Activated naive CD4-positive, alpha-beta T cell treated with anti-CD3 and anti-CD28 coated beads, Interleukin-2, amount 50 U/mL, for 24 hours (primary cell): ENCODE results near the gene DZIP3.
"Not testable (repeated sequence)": the region's sequence is repeated elsewhere in the genome, so short reads cannot be mapped to it uniquely, and the experiment has no call there.

ENCODE experiments used
- H3K27ac Mint-ChIP-seq: one replicate; pipeline ENCODE4 v1.8.0; 2021; ENCODE audit warnings: mild to moderate bottlenecking, mixed read lengths
- H3K27me3 Mint-ChIP-seq: one replicate; pipeline ENCODE4 v1.8.0; 2021; ENCODE audit warnings: mixed read lengths
- H3K36me3 Mint-ChIP-seq: one replicate; pipeline ENCODE4 v1.8.0; 2021; ENCODE audit warnings: mixed read lengths
- H3K4me1 Mint-ChIP-seq: one replicate; pipeline ENCODE4 v1.8.0; 2021; ENCODE audit warnings: mixed read lengths
- H3K4me3 Mint-ChIP-seq: one replicate; pipeline ENCODE4 v1.8.0; 2021; ENCODE audit warnings: mild to moderate bottlenecking, mixed read lengths
- H3K9me3 Mint-ChIP-seq: one replicate; pipeline ENCODE4 v1.8.0; 2021; ENCODE audit warnings: mixed read lengths

The DZIP3 gene

DNA sequence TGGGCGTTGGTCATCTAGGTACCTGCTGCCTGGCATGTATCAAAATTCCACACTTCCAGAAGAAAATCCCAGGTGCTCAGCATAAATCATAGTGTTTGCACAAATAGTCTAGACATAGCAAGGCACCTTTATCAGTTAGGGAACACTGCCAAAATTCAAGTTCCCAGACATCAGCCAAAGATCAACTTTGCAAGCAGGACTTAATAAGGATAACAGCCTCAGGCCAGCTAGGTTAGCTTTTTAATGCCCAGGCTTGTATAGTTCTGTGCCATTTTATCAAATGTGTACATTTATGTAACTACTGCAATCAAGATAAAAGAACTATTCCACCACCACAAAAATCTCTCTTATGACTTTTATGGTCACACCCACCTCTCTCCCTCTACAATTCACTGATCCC lies 30.7 kb downstream of the DZIP3 start:
- Mint-ChIP-seq H3K4me1 (no peaks in the 10 kb centered on the region), H3K27me3 (no peaks in the 10 kb centered on the region), H3K4me3 (no peak overlapping the region), H3K9me3 (no peaks in the 10 kb centered on the region), H3K36me3 (peaks cover 14% of the 10 kb centered on the region), H3K27ac (no peak overlapping the region)

DNA sequence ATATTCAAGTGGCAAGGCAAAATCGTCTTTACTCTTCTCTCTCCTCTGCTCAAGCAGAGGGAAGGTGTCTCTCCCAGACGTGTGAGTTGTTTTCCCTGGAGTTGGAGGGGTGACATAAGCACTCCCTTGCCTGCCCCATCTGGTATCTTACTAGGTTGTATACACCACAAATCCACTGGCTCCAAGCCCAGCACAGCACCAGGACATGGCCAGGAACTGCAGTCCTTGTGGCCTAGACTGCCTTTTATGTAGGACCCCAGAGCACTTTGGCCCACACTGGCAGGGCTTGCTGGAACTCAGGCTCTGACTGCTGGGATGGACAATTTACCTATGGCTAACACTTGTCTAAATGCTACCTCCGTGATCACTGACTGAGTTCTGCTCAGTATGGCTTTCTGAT lies 34.0 kb downstream of the DZIP3 start:
- Mint-ChIP-seq H3K4me3 (no peak overlapping the region), H3K27ac (no peak overlapping the region), H3K9me3 (no peaks in the 10 kb centered on the region), H3K36me3 (peaks cover 11% of the 10 kb centered on the region), H3K4me1 (no peaks in the 10 kb centered on the region), H3K27me3 (no peaks in the 10 kb centered on the region)

DNA sequence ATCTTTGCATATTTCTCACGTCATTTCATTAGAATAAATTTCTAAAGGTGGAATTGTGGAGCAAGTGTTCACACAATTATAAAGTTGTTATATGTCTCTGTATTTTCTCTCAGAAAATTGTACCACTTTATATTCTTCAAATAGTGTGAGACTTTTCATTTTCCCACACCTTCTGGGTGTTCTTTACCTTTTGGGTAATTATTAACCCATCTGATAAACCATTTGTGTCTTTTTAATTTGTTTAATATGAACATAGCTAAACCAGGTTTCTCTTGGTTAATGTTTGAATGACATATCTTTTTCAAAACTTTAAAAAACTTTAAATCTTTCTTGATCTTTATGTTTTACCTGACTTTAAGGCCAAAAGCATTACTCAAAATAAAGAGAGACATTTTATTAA lies 40.5 kb downstream of the DZIP3 start:
- H3K27ac Mint-ChIP-seq, result no peak overlapping the region
- no peak overlapping the region for H3K4me3 Mint-ChIP-seq

DNA sequence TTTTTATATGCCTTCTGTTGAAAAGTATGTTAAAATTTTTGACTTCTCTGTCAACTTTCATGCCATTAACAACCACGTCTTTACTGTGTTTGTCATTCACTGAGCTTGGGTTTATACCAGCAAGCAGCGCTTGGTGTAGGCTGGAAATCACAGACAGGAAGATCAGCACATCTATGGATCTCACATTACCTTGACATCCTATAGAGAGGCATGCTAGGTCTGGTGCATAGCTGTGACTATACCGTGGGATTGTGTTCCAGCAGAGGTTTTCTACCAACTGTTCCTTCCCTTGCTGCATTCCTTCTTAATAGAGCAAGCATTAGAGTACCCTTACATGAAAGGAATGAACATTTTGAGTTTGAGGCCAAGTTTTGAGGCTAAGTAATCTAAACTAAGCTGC lies 53.0 kb downstream of the DZIP3 start:
- Mint-ChIP-seq H3K4me1 (no peaks in the 10 kb centered on the region), H3K27ac (no peak overlapping the region), H3K27me3 (no peaks in the 10 kb centered on the region), H3K4me3 (no peak overlapping the region), H3K9me3 (no peaks in the 10 kb centered on the region), H3K36me3 (peaks cover 23% of the 10 kb centered on the region)

More for the DNA sequence above, 40.5 kb downstream of the DZIP3 start:
- no peaks in the 10 kb centered on the region for H3K4me1 Mint-ChIP-seq
- H3K36me3 Mint-ChIP-seq, result peaks cover 9% of the 10 kb centered on the region
- no peaks in the 10 kb centered on the region for H3K27me3 Mint-ChIP-seq
- H3K9me3 Mint-ChIP-seq, result no peaks in the 10 kb centered on the region

DNA sequence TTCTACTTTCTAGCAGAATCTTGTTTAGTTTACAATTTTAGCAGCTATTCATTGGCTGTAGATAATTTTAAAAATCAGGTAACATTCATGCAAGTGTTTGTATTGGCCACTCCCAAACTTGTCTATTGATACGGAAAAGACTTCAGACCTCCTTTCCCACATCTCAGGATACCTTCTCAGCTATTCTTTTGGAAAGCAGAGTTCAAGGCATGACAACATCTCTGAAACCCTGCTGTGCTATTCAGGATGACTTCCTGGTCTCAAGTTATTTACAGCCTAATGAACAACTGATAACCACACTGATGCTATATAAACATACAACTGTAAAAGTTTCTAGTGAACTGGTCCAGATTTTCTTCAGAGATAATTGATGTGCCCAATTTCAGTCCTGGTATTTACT lies 55.8 kb downstream of the DZIP3 start:
- no peaks in the 10 kb centered on the region for H3K27me3 Mint-ChIP-seq
- H3K36me3 Mint-ChIP-seq, result peaks cover 24% of the 10 kb centered on the region
- H3K27ac Mint-ChIP-seq, result no peak overlapping the region
- H3K9me3 Mint-ChIP-seq, result no peaks in the 10 kb centered on the region
- H3K4me1 Mint-ChIP-seq, result no peaks in the 10 kb centered on the region
- no peak overlapping the region for H3K4me3 Mint-ChIP-seq

DNA sequence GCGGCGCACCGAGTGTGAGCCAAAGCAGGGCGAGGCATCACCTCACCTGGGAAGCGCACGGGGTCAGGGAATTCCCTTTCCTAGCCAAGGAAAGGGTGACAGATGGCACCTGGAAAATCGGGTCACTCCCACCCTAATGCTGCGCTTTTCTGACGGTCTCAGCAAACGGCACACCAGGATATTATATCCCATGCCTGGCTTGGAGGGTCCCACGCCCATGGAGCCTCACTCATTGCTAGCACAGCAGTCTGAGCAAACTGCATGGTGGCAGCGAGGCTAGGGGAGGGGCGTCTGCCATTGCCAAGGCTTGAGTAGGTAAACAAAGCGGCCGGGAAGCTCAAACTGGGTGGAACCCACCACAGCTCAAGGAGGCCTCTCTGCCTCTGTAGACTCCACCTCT lies 66.1 kb downstream of the DZIP3 start:
- not testable (repeated sequence) for H3K9me3 Mint-ChIP-seq, H3K4me3 Mint-ChIP-seq, H3K4me1 Mint-ChIP-seq, H3K27ac Mint-ChIP-seq, H3K27me3 Mint-ChIP-seq
- peaks cover 12% of the 10 kb centered on the region for H3K36me3 Mint-ChIP-seq

DNA sequence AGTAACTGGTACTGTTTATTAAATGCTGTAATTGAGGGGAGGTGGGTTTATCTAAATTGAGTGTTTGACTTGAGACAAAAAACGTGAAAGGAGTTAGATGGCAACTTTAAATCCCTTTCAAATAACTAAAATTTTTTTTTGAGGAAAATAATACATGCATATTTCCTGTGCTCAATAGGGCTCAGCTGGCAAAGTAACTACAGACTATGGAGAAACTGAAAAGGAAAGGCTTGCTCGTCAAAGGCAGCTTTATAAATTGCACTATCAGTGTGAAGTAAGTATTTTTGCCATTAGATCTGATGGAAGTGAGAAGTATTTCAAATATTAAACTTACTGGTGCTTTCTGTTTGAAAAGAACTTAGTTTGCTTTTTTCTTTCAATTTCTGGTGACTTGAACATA lies 72.2 kb downstream of the DZIP3 start:
- peaks cover 9% of the 10 kb centered on the region for H3K36me3 Mint-ChIP-seq
- H3K4me3 Mint-ChIP-seq, result no peak overlapping the region
- H3K27me3 Mint-ChIP-seq, result no peaks in the 10 kb centered on the region
- peaks cover 10% of the 10 kb centered on the region for H3K4me1 Mint-ChIP-seq
- no peaks in the 10 kb centered on the region for H3K9me3 Mint-ChIP-seq
- H3K27ac Mint-ChIP-seq, result no peak overlapping the region

DNA sequence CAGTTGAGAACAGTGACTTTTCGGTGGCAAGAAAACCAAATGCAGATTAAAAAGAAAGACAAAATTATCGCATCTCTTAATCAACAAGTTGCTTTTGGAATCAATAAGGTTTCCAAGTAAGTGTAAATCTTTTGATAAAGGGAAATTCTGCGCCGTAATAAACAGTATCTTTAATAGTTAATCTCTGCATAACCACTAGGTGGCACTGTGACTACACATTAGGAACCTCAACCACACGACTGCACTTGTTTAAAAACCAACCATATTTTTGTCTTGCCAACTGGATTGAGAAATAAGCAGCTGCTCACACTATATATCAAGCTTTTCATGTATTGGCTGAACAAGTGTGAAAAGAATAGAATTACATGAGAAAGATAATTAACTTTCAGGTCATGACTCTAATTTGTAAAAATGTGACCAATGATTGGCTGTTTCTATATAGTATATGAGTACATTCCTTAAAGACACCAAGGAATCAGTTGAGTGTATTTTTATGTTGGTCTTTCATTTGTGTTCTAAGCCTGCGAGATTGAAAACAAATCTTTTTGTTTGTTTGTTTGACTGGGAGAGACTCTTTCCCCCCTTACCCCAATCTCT lies 72.7 kb downstream of the DZIP3 start:
- Mint-ChIP-seq H3K36me3 (peaks cover 11% of the 10 kb centered on the region), H3K27ac (no peak overlapping the region), H3K27me3 (no peaks in the 10 kb centered on the region), H3K4me1 (peaks cover 16% of the 10 kb centered on the region), H3K4me3 (no peak overlapping the region), H3K9me3 (no peaks in the 10 kb centered on the region)

DNA sequence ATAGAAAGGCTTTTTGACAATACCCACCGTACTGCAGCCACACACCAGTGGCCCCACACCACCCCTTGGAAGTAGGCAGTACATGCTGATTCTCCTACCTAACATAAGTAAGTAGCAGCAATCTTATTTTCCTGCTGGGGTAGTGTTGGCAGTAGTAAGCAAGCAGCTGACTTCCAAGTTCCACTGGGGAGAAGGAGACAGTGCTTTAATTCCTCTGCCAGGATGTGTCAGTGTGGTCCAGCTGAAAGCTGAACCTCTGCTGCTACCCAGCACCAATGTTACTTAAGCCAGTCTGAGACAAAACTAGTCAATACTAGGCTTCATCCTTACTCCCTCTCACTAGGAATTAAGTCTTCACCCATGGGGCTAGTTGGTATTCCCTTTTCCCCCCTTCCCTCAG lies 74.7 kb downstream of the DZIP3 start:
- no peak overlapping the region for H3K27ac Mint-ChIP-seq
- peaks cover 18% of the 10 kb centered on the region for H3K4me1 Mint-ChIP-seq
- peaks cover 14% of the 10 kb centered on the region for H3K36me3 Mint-ChIP-seq
- no peak overlapping the region for H3K4me3 Mint-ChIP-seq
- H3K27me3 Mint-ChIP-seq, result no peaks in the 10 kb centered on the region
- H3K9me3 Mint-ChIP-seq, result no peaks in the 10 kb centered on the region

DNA sequence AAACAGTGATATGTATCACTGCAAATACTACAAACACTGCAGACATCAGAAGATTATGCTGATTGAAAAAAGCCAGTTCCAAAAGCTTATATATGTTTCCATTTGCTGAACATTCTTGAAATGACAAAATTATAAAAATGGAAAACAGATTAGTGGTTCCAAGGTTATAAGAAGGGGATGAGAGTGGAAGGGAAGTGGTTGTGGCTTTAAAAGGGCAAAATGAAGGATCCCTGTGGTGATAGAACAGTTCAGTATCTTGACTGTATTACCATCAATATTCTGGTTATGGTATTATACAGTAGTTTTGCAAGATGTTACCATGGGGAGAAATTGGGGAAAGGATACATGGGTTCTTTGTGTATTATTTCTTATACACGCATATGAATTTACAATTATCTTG lies 77.8 kb downstream of the DZIP3 start:
- no peaks in the 10 kb centered on the region for H3K27me3 Mint-ChIP-seq
- no peaks in the 10 kb centered on the region for H3K9me3 Mint-ChIP-seq
- peaks cover 27% of the 10 kb centered on the region for H3K36me3 Mint-ChIP-seq
- H3K4me1 Mint-ChIP-seq, result peaks cover 12% of the 10 kb centered on the region
- H3K27ac Mint-ChIP-seq, result no peak overlapping the region
- no peak overlapping the region for H3K4me3 Mint-ChIP-seq

DNA sequence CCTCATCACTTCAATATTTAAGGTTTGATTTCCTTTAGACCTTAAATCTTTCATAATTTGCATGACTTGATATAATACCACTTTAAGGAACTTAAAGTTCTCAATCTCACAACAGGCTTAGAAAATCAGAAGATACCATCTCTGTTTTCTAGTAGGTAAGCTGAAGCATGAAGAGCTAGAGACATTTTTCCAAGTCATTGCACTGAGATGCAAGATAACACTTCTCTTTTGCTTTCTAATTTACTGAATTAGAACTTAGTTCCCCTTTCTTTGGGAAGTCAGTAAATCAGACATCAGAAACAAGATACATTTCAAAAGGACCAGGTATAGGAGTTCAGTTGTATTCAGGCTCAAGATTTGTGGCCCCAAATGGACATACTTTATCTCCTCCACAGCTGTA lies 79.7 kb downstream of the DZIP3 start:
- Mint-ChIP-seq H3K4me1 (peaks cover 17% of the 10 kb centered on the region), H3K4me3 (no peak overlapping the region), H3K9me3 (no peaks in the 10 kb centered on the region), H3K27ac (no peak overlapping the region), H3K27me3 (no peaks in the 10 kb centered on the region), H3K36me3 (peaks cover 30% of the 10 kb centered on the region)

DNA sequence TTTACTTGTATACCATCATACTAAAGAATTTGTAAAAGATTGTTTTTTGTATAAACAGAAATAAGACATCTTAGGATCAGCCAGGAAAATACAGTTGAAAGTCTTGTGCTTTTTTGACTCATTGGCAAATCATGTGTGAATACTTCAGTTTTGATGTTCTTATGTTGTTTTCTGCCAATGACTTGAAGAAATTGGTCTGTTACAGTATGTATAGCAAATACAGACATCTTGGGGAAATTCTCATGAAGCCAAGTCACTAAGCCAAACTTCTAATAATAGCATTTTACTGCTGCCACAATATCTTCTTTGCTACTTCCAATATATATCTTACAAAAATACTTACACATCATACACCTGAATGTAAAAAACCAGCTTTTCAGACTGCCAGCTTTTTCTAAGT lies 83.2 kb downstream of the DZIP3 start:
- H3K9me3 Mint-ChIP-seq, result no peaks in the 10 kb centered on the region
- H3K27ac Mint-ChIP-seq, result no peak overlapping the region
- no peak overlapping the region for H3K4me3 Mint-ChIP-seq
- H3K36me3 Mint-ChIP-seq, result peaks cover 32% of the 10 kb centered on the region
- H3K27me3 Mint-ChIP-seq, result no peaks in the 10 kb centered on the region
- peaks cover 9% of the 10 kb centered on the region for H3K4me1 Mint-ChIP-seq

DNA sequence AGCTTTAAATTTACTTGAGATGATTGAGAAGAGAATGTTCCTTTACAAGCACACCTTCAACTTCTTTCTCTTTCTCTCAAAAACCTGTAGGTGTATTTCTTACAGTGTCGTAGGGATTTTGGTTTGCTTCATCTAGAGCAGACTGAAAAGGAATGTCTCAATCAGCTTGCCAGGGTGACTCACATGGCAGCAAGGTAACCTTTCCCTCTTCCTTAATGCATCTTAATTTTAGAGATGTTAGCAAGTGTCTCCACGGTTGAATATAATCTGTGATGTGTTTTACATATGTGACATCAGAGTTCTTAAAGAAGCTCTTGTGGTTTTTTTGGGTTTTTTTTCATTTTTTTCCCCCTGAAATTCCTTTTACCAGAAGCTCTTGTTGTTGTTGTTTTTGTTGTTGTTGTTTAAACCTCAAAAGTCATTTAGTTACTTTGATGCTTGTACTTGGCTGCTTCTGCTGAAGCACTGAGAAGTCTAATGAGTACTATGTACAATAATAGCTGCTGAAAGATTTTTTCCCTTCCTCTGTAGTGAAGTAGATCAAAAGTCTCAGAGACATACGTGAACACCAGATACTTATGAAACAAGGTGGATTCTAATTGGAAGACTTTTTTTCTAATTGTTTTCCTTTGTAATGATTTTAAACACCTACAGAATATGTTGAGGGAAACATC lies 84.6 kb downstream of the DZIP3 start:
- H3K9me3 Mint-ChIP-seq, result no peaks in the 10 kb centered on the region
- peaks cover 9% of the 10 kb centered on the region for H3K4me1 Mint-ChIP-seq
- no peak overlapping the region for H3K4me3 Mint-ChIP-seq
- H3K27me3 Mint-ChIP-seq, result no peaks in the 10 kb centered on the region
- H3K27ac Mint-ChIP-seq, result peak overlapping the region; percentile 31
- H3K36me3 Mint-ChIP-seq, result peaks cover 33% of the 10 kb centered on the region

DNA sequence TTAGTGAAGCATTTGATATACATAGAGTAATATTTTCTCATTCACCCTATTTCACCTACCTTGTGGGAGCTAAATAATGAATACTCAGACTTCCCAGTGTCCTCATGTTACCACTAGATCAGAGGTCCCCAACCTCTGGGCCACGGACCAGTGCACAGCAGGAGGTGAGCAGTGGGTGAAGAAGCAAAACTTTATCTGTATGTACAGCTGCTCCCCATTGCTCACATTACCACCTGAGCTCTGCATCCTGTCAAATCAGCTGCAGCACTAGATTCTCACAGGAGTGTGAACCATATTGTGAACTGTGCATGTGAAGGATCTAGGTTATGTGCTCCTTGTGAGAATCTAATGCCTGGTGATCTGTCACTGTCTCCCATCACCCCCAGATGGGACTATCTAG lies 88.3 kb downstream of the DZIP3 start:
- H3K36me3 Mint-ChIP-seq, result peaks cover 24% of the 10 kb centered on the region
- no peak overlapping the region for H3K27ac Mint-ChIP-seq
- no peaks in the 10 kb centered on the region for H3K9me3 Mint-ChIP-seq
- H3K4me1 Mint-ChIP-seq, result peaks cover 9% of the 10 kb centered on the region
- H3K27me3 Mint-ChIP-seq, result no peaks in the 10 kb centered on the region
- H3K4me3 Mint-ChIP-seq, result no peak overlapping the region

DNA sequence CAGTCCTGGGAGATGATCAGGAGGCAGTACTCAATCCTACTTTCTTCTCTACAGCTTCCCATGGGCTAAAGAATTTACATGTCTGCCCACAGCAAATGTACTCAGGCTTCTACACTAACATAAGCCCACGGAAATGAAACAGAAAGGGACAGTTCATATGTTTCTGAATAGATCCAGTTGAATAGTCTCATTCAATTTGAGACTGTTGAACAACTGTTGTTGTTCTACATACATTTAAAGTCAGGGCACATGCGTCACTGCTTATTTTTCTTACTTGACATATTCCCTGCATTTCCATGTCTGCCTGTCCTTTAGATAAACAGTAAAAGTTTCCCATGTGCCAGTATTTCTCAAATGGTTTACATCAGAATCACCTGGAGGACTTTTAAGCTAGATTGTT lies 102.8 kb downstream of the DZIP3 start:
- H3K4me3 Mint-ChIP-seq, H3K4me1 Mint-ChIP-seq: not testable (repeated sequence)

DNA sequence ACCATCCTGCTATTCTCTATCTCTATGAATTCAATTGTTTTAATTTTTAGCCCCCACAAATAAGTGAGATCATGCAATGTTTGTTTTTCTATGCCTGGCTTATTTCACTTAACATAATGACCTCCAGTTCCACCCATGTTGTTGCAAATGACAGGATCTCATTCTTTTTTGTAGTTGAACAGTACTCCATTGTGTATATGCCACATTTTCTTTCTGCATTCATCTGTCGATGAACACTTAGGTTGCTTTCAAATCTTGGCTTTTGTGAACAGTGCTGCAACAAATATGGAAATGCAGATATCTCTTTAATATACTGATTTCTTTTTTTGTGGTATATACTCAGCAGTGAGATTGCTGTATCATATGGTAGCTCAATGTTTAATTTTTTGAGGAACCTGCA lies 108.9 kb downstream of the DZIP3 start:
- Mint-ChIP-seq H3K27ac (peak overlapping the region; percentile 13), H3K9me3 (peaks cover 17% of the 10 kb centered on the region), H3K36me3 (peaks cover 17% of the 10 kb centered on the region), H3K4me1 (peaks cover 3% of the 10 kb centered on the region), H3K4me3 (no peak overlapping the region), H3K27me3 (no peaks in the 10 kb centered on the region)

More for the DNA sequence above, 102.8 kb downstream of the DZIP3 start:
- not testable (repeated sequence) for H3K27me3 Mint-ChIP-seq, H3K9me3 Mint-ChIP-seq, H3K27ac Mint-ChIP-seq
- H3K36me3 Mint-ChIP-seq, result peaks cover 41% of the 10 kb centered on the region

DNA sequence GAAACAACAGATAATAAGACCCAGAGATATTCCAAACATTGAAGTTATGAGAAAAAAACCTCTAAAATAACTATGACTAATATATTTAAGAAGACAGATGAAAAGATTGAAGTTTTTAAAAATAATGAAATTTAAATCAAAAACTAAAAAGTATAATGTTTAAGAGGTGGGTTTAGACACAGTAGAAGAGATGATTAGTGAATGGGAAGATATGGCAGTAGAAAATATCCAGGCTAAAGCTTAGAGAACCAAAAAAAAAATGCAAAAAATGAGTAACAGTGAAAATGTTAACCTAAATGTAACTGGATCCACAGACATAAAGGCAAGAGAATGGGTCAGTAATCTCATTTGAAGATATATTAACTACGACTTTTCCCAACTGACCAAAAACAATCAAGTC lies 115.5 kb downstream of the DZIP3 start:
- Mint-ChIP-seq H3K9me3 (peaks cover 14% of the 10 kb centered on the region), H3K36me3 (peaks cover 19% of the 10 kb centered on the region), H3K27ac (no peak overlapping the region), H3K4me3 (no peak overlapping the region), H3K27me3 (no peaks in the 10 kb centered on the region), H3K4me1 (no peaks in the 10 kb centered on the region)
